Endothelial cell of umbilical vein (primary cell): Measurements from ENCODE around the gene RAPGEF4. TPM values are rescaled to one million over a fixed set of nuclear protein-coding genes. Genes with fewer than 3 reads are reported as not detected.

ENCODE experiments used
- BruUV-seq: library from RNA; stranded (reverse); fragments of 400-500 nt; replicated peaks from 2 replicates; lab custom pipeline; 2021; lab: Mats Ljungman, UMichigan
- CTCF ChIA-PET: fragments of 300-600, 350-600 bp; sonication (Branson Sonifier 250); formaldehyde crosslinking; loops from one replicate; lab custom pipeline; 2021; ENCODE audit warnings: antibody characterized with exemption, inconsistent platforms; lab: Charles Lee
- POLR2A ChIA-PET: fragments of 300-600, 350-600 bp; sonication (Branson Sonifier 250); formaldehyde crosslinking; loops from one replicate; lab custom pipeline; 2021; ENCODE audit warnings: antibody characterized with exemption, inconsistent platforms; lab: Charles Lee
- DNase-seq: peaks from one replicate; pipeline ENCODE4 v3.0.0-alpha.2; 2011; ENCODE audit warnings: low read depth, low spot score
- FAIRE-seq: peaks from 2 replicates; lab custom pipeline; 2011; peaks lifted over from hg19 to GRCh38; lab: Jason Lieb, UNC
- H2AFZ ChIP-seq: 2 replicates; pipeline ENCODE4 v1.6.0; 2012; ENCODE audit warnings: low read depth, low read length, control low read depth, inconsistent platforms
- H3K27ac ChIP-seq: 2 replicates; pipeline ENCODE4 v1.5.1; 2011; ENCODE audit warnings: low read depth, mild to moderate bottlenecking, control low read depth, low read length, moderate library complexity; ENCODE audit not compliant: insufficient read depth
- H3K27me3 ChIP-seq, 2 experiments: 2 replicates each; pipeline versions ENCODE4 v1.6.0 to v1.6.1; 2011; ENCODE audit warnings: low read length in 2 of 2, mixed read lengths in 1 of 2; ENCODE audit not compliant: control insufficient read depth in 2 of 2, insufficient read depth in 2 of 2
- H3K36me3 ChIP-seq, 2 experiments: 2 replicates in 1 of 2; 3 replicates in 1 of 2; pipeline ENCODE4 v1.5.1; 2011; ENCODE audit warnings: low read length in 2 of 2, mild to moderate bottlenecking in 1 of 2, moderate library complexity in 1 of 2; ENCODE audit not compliant: control insufficient read depth in 2 of 2, insufficient read depth in 2 of 2; ENCODE audit errors: extremely low read depth in 1 of 2
- H3K4me1 ChIP-seq: 3 replicates; pipeline ENCODE4 v1.5.1; 2011; ENCODE audit warnings: mild to moderate bottlenecking, low read length; ENCODE audit not compliant: control insufficient read depth, insufficient read depth; ENCODE audit errors: extremely low read depth
- H3K4me2 ChIP-seq: 2 replicates; pipeline ENCODE4 v1.6.1; 2011; ENCODE audit warnings: low read length, control low read depth, mixed read lengths; ENCODE audit not compliant: insufficient read depth
- H3K4me3 ChIP-seq, 3 experiments: fragments of 200-600 bp in 1 of 3; sonication (generic), shearing (Covaris generic) in 1 of 3; replicated peaks in 1 of 3; 2 replicates each; pipeline ENCODE4 v1.5.1; 2011 to 2016; ENCODE audit warnings: control low read depth in 3 of 3, low read length in 3 of 3, mild to moderate bottlenecking in 2 of 3, inconsistent platforms in 1 of 3, low read depth in 1 of 3, moderate library complexity in 1 of 3; ENCODE audit not compliant: insufficient read depth in 1 of 3
- H3K79me2 ChIP-seq: 2 replicates; pipeline ENCODE4 v1.6.0; 2012; ENCODE audit warnings: low read length, inconsistent platforms; ENCODE audit not compliant: control insufficient read depth, insufficient read depth
- H3K9ac ChIP-seq: replicated peaks from 2 replicates; pipeline ENCODE3; 2011; ENCODE audit warnings: low read length, control low read depth; ENCODE audit not compliant: insufficient read depth; ENCODE audit errors: extremely low read depth
- H3K9me1 ChIP-seq: replicated peaks from 3 replicates; pipeline ENCODE4 v1.6.0; 2011; ENCODE audit warnings: mild to moderate bottlenecking, low read length; ENCODE audit not compliant: control insufficient read depth, insufficient read depth; ENCODE audit errors: extremely low read depth
- H3K9me3 ChIP-seq: replicated peaks from 2 replicates; pipeline ENCODE4 v1.5.1; 2012; ENCODE audit warnings: low read length, inconsistent platforms; ENCODE audit not compliant: control insufficient read depth, insufficient read depth
- H4K20me1 ChIP-seq: replicated peaks from 2 replicates; pipeline ENCODE3; 2011; ENCODE audit warnings: mild to moderate bottlenecking, low read length; ENCODE audit not compliant: control insufficient read depth, insufficient read depth; ENCODE audit errors: extremely low read depth
- JUN ChIP-seq: IDR thresholded peaks from 2 replicates; pipeline ENCODE4 v1.6.1; 2011; ENCODE audit warnings: borderline replicate concordance, low read depth; ENCODE audit not compliant: insufficient read length, insufficient read depth
- POLR2A ChIP-seq: IDR thresholded peaks from 2 replicates; pipeline ENCODE4 v1.6.1; 2012; ENCODE audit warnings: low read depth, mild to moderate bottlenecking, control low read depth, low read length
- POLR2AphosphoS5 ChIP-seq: IDR thresholded peaks from 2 replicates; pipeline ENCODE4 v1.6.1; 2012; ENCODE audit warnings: low read depth, mild to moderate bottlenecking, control low read depth, low read length, moderate library complexity; ENCODE audit not compliant: insufficient read depth
- dilution Hi-C: fragments of 300-500 bp; cut with MboI; formaldehyde crosslinking; loops from one replicate; pipeline ENCODE4 v1.15.0; 2019; ENCODE audit warnings: low sequenced_read_pairs; ENCODE audit not compliant: extremely low pct_ligation_motif_present
- intact Hi-C: fragments of 100-400 bp; cut with micrococcal nuclease; formaldehyde crosslinking; loops from one replicate; pipeline ENCODE4 v1.10.0; 2022
- polyA plus RNA-seq, 4 experiments: library from polyadenylated mRNA; depleted of rRNA in 3 of 4; stranded (reverse) in 3 of 4; unstranded in 1 of 4; fragments of >200 nt; gene quantifications; 2 replicates each; pipeline versions ENCODE4 v1.2.1 to v1.2.3, GENCODE V29; 2011 to 2012; ENCODE audit warnings: missing spikeins in 1 of 4
- total RNA-seq: library from RNA; stranded (reverse); gene quantifications from 2 replicates; pipeline ENCODE4 v1.2.3, GENCODE V29; 2021
- TF ChIP-seq, protein P1 (sequence below), 2 donors: IDR thresholded peaks; 1 replicate in 1 of 2; 2 replicates in 1 of 2; pipeline ENCODE4 v1.5.1; 2011; ENCODE audit warnings: low read length in 2 of 2, mild to moderate bottlenecking in 2 of 2, moderate library complexity in 2 of 2, control low read depth in 1 of 2, inconsistent platforms in 1 of 2, low read depth in 1 of 2; ENCODE audit not compliant: insufficient read depth in 1 of 2; ENCODE audit errors: extremely low read depth in 1 of 2

Gene RAPGEF4
- total and polyA plus RNA-seq, 2 donors (not counting 3 experiments of a cell fraction or from before 2014, with no cell fraction given): 7.2 to 9.2 TPM

DNA sequence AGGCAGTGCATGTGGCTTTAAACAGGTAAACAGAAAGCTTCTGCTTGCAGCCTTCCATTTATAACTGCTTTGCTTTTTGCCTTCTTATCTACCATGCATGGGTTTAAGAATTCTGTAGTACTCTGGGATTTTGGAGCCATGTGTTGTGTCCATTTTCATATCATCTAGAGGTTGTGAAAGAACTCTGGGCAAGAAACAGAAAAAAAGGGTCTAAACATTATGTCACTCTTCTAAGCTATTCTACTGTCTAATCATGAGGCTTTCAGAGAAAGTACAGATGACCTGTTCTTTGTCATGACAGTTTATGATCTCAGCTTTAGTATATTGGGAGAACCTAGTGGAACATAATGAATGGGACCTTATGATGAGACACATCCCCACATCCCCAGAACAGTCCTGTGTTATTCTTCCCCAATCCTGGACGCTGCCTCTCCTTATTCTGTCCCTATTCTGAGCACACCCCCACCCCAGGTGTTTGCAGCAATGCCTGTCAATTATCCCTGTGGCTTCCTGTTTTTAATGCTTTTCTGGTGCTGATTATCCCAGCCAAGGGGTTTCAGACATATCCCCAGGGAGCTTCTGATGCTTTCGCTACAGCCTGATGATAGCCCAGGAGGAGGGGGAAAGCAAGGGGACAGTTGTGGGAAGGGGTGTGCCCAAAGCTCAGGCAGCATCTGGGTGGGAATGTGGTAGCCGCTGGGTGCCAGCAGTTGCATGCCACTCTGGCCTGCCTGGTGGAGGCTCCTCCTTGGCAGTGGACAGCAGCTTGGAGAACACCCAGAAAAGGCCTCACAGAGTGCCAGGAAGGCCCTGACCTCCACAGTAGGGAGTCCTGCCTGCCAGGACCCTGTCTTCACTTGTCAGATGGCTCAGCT is 170.5 kb downstream of the RAPGEF4 start:
- no peaks in the 10 kb centered on the region for H3K9me1 ChIP-seq
- no peaks in the 10 kb centered on the region for H3K4me1 ChIP-seq
- no peaks in the 10 kb centered on the region for H3K36me3 ChIP-seq
- no peak overlapping the region for H3K4me2 ChIP-seq
- H4K20me1 ChIP-seq: no peaks in the 10 kb centered on the region
- H3K27me3 ChIP-seq: peaks cover 0 to 4% of the 10 kb centered on the region in 2 experiments
- H3K9me3 ChIP-seq: no peaks in the 10 kb centered on the region
- ChIA-PET CTCF (no interaction called here), POLR2A (no interaction called here)
- intact Hi-C loops: no loop called here
- H3K79me2 ChIP-seq: no peaks in the 10 kb centered on the region
- H3K27ac ChIP-seq: no peak overlapping the region
- H2AFZ ChIP-seq: no peak overlapping the region
- dilution Hi-C loops: no loop called here
- no peak for TF ChIP-seq JUN
- TF ChIP-seq POLR2AphosphoS5: no peak
- TF ChIP-seq, protein P1, sequence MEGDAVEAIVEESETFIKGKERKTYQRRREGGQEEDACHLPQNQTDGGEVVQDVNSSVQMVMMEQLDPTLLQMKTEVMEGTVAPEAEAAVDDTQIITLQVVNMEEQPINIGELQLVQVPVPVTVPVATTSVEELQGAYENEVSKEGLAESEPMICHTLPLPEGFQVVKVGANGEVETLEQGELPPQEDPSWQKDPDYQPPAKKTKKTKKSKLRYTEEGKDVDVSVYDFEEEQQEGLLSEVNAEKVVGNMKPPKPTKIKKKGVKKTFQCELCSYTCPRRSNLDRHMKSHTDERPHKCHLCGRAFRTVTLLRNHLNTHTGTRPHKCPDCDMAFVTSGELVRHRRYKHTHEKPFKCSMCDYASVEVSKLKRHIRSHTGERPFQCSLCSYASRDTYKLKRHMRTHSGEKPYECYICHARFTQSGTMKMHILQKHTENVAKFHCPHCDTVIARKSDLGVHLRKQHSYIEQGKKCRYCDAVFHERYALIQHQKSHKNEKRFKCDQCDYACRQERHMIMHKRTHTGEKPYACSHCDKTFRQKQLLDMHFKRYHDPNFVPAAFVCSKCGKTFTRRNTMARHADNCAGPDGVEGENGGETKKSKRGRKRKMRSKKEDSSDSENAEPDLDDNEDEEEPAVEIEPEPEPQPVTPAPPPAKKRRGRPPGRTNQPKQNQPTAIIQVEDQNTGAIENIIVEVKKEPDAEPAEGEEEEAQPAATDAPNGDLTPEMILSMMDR (IDR thresholded peaks at IDR 0.05; ENCODE audit: extremely low read depth in 1 of 2, insufficient read depth in 1 of 2, low read depth in 1 of 2, low read length in 2 of 2): no peak
- no peak for TF ChIP-seq POLR2A
- FAIRE-seq: no peak
- DNase-seq: no peak
- BruUV-seq: no TSS peak
- no peak overlapping the region for H3K9ac ChIP-seq
- no peak overlapping the region for H3K4me3 ChIP-seq
